Bronchial epithelial cell (primary cell): ENCODE data around the gene C3. TPM values are rescaled to one million over a fixed set of nuclear protein-coding genes. Genes with fewer than 3 reads are reported as not detected.

Experiments used
- DNase-seq: peaks from one replicate; pipeline ENCODE4 v3.0.0-alpha.2; 2010; ENCODE audit warnings: low read depth
- FAIRE-seq: peaks from 2 replicates; lab custom pipeline; 2011; peaks lifted over from hg19 to GRCh38; lab: Jason Lieb, UNC
- H3K27me3 ChIP-seq: 2 replicates; pipeline ENCODE4 v1.5.1; 2011; ENCODE audit warnings: low read length; ENCODE audit not compliant: control insufficient read depth, insufficient read depth
- H3K36me3 ChIP-seq: 2 replicates; pipeline ENCODE4 v1.5.1; 2011; ENCODE audit warnings: low read length; ENCODE audit not compliant: control insufficient read depth, insufficient read depth
- H3K4me3 ChIP-seq: 2 replicates; pipeline ENCODE4 v1.5.1; 2011; ENCODE audit warnings: mild to moderate bottlenecking, low read depth, low read length, control low read depth
- total RNA-seq: library from RNA; depleted of rRNA; stranded (reverse); fragments of >200 nt; gene quantifications from 2 replicates; pipeline ENCODE4 v1.2.1, GENCODE V29; 2014
- TF ChIP-seq, protein P1 (sequence below): IDR thresholded peaks from 2 replicates; pipeline ENCODE4 v1.5.1; 2011; ENCODE audit warnings: mild to moderate bottlenecking, moderate library complexity, low read length, control low read depth, inconsistent platforms; ENCODE audit not compliant: insufficient read depth, severe bottlenecking

Gene C3
- 1.3 and 4.1 TPM in 2 replicates for total RNA-seq

DNA sequence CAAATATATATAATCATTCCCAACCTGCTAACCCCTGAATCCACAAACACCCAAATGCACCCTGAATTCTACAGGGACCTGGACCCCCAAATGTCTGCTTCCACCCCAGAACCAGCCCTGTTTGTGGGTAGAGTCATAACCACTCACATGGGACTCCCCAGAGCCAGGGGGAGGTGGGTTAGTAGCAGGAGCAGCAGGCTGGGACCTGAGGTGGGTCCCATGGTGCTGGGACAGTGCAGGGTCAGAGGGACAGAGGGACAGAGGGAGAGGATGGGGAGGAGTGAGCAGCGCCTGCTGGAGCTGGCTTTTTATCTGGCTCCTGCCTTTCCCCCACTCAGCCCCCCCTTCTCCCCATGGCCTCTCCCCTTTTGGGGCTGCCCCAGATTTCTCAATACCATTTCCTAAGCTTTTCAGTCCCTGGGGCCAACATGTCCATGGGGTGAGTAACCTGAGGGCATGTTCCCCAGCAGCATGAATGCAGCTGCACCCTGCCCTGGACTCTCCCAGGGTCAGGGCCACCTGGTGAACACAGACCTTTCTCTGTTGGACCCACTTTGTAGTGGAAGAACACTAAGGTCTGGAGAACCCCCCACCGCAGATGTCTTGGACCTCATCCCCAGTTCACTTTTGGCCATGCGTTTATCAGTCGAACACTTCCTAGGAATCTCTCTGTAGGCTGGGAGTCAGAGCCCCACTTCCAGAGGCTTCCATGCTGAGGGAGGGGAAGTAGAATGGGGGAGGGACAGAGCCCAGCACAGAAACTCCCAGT is at the start of gene C3:
C3 (minus strand) TSS at position 282 of the 769 bp plus-strand sequence; CDS start at position 221, 61 bp downstream.
- Histone ChIP-seq H3K27me3 (no peaks in the 10 kb centered on the region), H3K36me3 (no peaks in the 10 kb centered on the region), H3K4me3 (no peak within 1 kb of the TSS)
- FAIRE-seq = no peak
- TF ChIP-seq, protein P1, sequence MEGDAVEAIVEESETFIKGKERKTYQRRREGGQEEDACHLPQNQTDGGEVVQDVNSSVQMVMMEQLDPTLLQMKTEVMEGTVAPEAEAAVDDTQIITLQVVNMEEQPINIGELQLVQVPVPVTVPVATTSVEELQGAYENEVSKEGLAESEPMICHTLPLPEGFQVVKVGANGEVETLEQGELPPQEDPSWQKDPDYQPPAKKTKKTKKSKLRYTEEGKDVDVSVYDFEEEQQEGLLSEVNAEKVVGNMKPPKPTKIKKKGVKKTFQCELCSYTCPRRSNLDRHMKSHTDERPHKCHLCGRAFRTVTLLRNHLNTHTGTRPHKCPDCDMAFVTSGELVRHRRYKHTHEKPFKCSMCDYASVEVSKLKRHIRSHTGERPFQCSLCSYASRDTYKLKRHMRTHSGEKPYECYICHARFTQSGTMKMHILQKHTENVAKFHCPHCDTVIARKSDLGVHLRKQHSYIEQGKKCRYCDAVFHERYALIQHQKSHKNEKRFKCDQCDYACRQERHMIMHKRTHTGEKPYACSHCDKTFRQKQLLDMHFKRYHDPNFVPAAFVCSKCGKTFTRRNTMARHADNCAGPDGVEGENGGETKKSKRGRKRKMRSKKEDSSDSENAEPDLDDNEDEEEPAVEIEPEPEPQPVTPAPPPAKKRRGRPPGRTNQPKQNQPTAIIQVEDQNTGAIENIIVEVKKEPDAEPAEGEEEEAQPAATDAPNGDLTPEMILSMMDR = no peak
- DNase-seq = peak; percentile 68

DNA sequence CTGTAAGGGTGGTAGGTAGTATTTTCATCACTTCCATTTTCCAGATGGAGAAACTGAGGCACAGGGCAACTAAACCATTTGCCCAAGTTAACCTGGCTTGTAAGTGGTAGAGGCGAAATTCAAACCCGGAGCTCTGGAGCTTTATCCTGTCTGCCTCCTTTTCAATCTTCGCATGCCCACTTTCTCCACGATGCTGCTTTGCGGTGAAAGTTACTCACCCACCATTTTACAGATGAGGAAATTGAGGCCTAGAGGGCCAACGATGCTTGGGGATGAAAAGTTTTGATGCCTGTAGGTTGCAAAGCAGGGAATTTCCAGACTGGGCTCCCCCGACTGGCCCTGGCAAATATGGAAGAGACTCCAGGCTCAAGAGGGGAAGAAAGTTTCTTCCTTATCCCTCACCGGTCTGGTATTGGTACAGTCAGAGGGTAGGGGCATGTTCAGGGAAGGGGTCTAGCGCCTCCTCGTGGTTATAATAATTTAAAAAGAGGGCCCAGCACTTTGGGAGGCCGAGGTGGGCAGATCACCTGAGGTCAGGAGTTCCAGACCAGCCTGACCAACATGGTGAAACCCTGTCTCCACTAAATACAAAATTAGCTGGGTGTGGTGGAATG is 48.7 kb upstream of the C3 start:
- no peak for DNase-seq
- TF ChIP-seq, protein P1 = peak; percentile 23
- Histone ChIP-seq H3K4me3 (no peak overlapping the region), H3K36me3 (no peaks in the 10 kb centered on the region), H3K27me3 (no peaks in the 10 kb centered on the region)
- FAIRE-seq = no peak

DNA sequence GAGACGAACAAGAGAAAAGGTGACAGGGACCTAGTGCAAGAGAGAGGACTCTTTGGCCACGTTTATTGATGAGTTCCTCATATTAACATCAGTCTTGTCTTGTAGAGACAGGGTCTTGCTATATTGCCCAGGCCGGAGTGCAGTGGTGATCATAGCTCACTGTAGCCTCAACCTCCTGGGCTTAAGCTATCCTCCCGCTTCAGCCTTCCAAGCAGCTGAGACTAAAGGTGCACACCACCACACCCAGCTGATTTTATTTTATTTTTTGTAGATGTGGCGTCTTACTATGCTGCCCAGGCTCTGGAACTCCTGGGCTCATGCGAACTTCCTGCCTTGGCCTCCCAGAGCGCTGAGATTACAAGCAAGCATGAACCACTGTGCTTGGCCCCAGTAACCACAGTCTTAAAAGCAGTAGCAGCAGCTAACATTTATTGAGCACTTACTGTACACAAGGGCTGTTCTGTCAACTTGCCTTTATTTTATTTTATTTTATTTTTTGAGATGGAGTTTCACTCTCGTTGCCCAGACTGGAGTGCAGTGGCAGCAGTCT is 47.9 kb upstream of the C3 start:
- DNase-seq (no peak), FAIRE-seq (no peak)
- peak overlapping the region; percentile 74 for H3K4me3 ChIP-seq
- peaks cover 4% of the 10 kb centered on the region for H3K36me3 ChIP-seq
- H3K27me3 ChIP-seq = no peaks in the 10 kb centered on the region
- TF ChIP-seq, protein P1 = no peak

DNA sequence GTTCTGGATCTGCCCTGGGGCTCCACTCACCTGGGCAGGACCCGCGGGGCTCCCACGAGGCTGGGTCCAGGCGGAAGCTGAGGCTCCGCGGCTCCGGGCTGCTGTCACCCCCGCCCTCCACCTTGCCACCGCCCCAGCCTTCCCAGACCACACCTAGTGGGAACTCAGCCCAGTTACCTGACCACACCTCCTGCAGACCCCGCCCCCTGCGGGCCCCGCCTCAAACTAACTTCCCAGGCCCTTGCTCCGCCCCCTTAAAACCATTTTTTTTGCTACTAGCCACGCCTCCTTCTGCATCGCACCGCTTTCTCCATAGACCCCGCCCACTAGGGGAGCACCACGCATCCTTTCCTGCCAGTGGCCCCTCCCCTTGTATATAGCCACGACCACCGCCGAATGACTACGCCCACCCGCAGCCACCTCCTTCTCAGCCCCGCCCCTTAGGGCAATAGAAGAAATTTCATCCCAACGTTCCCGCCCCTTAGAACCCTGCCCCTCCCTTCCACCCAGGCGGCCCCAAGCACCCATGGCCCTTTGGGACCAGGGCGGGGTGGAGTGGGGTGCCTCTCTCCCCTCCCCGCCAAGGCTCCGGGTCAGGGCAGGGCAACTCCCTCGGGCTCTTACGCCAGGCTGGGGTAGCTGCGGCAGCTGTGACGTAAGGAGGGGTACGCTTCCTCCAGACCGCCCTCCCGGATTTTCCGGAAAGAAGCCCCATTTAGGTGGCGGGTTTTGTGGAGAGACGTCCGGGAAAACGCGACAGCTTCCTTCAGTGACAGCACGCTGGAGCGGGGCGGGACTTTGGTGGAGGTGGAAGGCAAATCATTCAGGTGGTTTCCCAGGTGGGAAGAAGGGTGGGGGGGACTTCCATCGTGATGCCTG is 47.1 kb upstream of the C3 start, which contains the start of gene SH2D3A:
SH2D3A (minus strand) TSS at position 79 of the 879 bp plus-strand sequence. CDS start 3,687 bp downstream, outside the sequence.
- DNase-seq = peak; percentile 90
- peaks cover 5% of the 10 kb centered on the region for H3K36me3 ChIP-seq
- no peak for FAIRE-seq
- H3K27me3 ChIP-seq = no peaks in the 10 kb centered on the region
- TF ChIP-seq, protein P1 = no peak
- H3K4me3 ChIP-seq = peak within 1 kb of the TSS; percentile 74

DNA sequence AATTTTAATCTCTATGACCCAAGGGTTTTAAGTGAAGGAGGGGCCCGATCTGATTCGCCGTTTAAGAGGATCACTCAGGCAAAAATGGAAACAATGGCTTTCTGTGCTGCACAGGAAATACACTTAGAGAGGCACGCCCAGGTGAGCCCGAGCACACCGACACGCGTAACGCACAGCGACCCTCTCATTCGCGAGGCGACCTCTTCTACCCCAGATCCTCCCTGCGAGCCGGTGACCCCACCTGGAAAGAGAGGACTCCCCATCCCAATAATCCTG is 46.6 kb upstream of the C3 start:
- DNase-seq (peak; percentile 66), FAIRE-seq (no peak)
- H3K27me3 ChIP-seq = no peaks in the 10 kb centered on the region
- H3K4me3 ChIP-seq = peak overlapping the region; percentile 74
- peaks cover 5% of the 10 kb centered on the region for H3K36me3 ChIP-seq
- TF ChIP-seq, protein P1 = no peak
